Uterus (tissue), 4 donors: ENCODE results near the gene LYRM7. TPM values are rescaled to one million over a fixed set of nuclear protein-coding genes. Genes with fewer than 3 reads are reported as not detected.
"Not testable (repeated sequence)": the region's sequence is repeated elsewhere in the genome, so short reads cannot be mapped to it uniquely, and the experiment has no call there.

Source experiments
- DNase-seq, 2 donors: peaks; one replicate each; pipeline ENCODE4 v3.0.0-alpha.2; 2019 to 2020
- H3K27ac ChIP-seq, 2 donors: fragments of 200-600 bp; sonication (generic); 1 replicate in 1 of 2; 2 replicates in 1 of 2; pipeline ENCODE4 v1.5.1; 2016 to 2018
- H3K27me3 ChIP-seq, 2 donors: fragments of 200-600 bp; sonication (generic); one replicate each; pipeline ENCODE4 v1.5.1; 2018 to 2019; ENCODE audit warnings: control low read depth in 1 of 2
- H3K36me3 ChIP-seq, 2 donors: fragments of 200-600 bp; sonication (generic); one replicate each; pipeline ENCODE4 v1.5.1; 2019; ENCODE audit warnings: control low read depth in 1 of 2
- H3K4me1 ChIP-seq, 2 donors: fragments of 200-600 bp; sonication (generic); one replicate each; pipeline ENCODE4 v1.5.1; 2018 to 2019; ENCODE audit warnings: control low read depth in 1 of 2
- H3K4me3 ChIP-seq, 2 donors: fragments of 200-600 bp; sonication (generic); 1 replicate in 1 of 2; 2 replicates in 1 of 2; pipeline ENCODE4 v1.5.1; 2018 to 2019; ENCODE audit warnings: mild to moderate bottlenecking in 1 of 2
- H3K9me3 ChIP-seq, 2 donors: fragments of 200-600 bp; sonication (generic); one replicate each; pipeline ENCODE4 v1.5.1; 2019; ENCODE audit warnings: control low read depth in 1 of 2
- POLR2A ChIP-seq, 2 donors: fragments of 450-650 bp; IDR thresholded peaks; one replicate each; pipeline ENCODE4 v1.6.1; 2016; ENCODE audit warnings: antibody characterized with exemption in 2 of 2, mild to moderate bottlenecking in 1 of 2, moderate library complexity in 1 of 2
- intact Hi-C: fragments of 100-400 bp; cut with DNase I; formaldehyde crosslinking; loops from one replicate; pipeline ENCODE4 v1.15.1; 2023; ENCODE audit warnings: low total_unique reads
- total RNA-seq, 4 donors: library from RNA; depleted of rRNA in 3 of 4; stranded (reverse); fragments of >200 nt in 3 of 4; gene quantifications; one replicate each; pipeline versions ENCODE4 v1.1.0 to v1.2.4, GENCODE V29; 2014 to 2023
- TF ChIP-seq, protein P1 (sequence below), 4 experiments: fragments of 200-600 bp in 2 of 4; fragments of 450-650 bp in 2 of 4; sonication (generic) in 2 of 4; IDR thresholded peaks; one replicate each; pipeline ENCODE4 v1.5.1; 2016 to 2019; ENCODE audit warnings: antibody characterized with exemption in 4 of 4, mild to moderate bottlenecking in 2 of 4, moderate library complexity in 1 of 4
- donor health status: DM: yes; HTN: yes; CAD: no.

LYRM7 gene
- total RNA-seq, result 10 to 100 TPM in 1 of 4 donors, 1 to 10 TPM in 3; 4.1 to 22.6 (median 7.9) TPM

DNA sequence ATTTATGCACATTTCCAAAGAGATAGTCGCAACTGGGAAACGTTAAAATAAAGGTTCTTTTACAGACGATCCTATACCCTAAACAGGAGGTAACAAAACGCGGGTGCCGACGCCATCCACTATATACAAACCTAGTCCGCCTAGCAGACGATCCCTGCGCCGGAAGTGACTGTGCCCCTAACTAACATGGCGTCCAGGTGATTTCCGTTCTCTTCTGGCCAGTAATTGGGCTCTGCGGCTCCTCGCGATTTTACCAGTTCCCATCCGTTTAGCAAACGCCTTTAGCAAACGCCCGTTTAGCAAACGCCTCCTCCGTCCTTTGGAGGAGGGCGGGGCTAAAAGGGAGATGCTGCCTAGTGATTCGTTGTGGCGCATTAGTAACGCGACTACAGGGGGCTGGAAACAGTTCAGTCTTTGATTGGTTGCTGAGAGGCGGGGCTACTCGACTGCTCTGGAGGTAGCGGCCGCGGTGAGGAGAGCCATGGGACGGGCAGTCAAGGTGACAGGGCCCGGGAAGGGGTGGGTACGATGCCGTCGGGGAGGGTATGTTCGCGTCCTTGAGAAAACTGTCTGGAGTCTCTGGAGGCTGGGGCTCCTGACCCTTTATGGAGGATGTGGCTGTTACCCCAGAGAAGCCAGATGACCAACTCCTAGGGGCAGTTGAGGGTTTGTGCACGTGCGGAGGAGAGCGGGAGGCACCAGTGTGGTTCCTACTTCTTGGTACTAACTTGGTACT is at the start of gene LYRM7:
TSS of gene LYRM7 (plus strand) at position 405 of the 736 bp plus-strand sequence. CDS start at position 482, 77 bp downstream.
- H3K36me3 ChIP-seq, result no peaks in the 10 kb centered on the region
- DNase-seq, result peak; percentile 95 to 98
- H3K9me3 ChIP-seq, result no peaks in the 10 kb centered on the region
- peak; percentile 50 to 81 for TF ChIP-seq POLR2A (IDR thresholded peaks at IDR 0.05)
- TF ChIP-seq, protein P1, sequence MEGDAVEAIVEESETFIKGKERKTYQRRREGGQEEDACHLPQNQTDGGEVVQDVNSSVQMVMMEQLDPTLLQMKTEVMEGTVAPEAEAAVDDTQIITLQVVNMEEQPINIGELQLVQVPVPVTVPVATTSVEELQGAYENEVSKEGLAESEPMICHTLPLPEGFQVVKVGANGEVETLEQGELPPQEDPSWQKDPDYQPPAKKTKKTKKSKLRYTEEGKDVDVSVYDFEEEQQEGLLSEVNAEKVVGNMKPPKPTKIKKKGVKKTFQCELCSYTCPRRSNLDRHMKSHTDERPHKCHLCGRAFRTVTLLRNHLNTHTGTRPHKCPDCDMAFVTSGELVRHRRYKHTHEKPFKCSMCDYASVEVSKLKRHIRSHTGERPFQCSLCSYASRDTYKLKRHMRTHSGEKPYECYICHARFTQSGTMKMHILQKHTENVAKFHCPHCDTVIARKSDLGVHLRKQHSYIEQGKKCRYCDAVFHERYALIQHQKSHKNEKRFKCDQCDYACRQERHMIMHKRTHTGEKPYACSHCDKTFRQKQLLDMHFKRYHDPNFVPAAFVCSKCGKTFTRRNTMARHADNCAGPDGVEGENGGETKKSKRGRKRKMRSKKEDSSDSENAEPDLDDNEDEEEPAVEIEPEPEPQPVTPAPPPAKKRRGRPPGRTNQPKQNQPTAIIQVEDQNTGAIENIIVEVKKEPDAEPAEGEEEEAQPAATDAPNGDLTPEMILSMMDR (IDR thresholded peaks at IDR 0.05), result peak in 1 of 4 experiments; percentile 3
- H3K4me1 ChIP-seq, result no peaks in the 10 kb centered on the region
- intact Hi-C loops, result no loop called here
- peak within 1 kb of the TSS; percentile 78 to 82 for H3K27ac ChIP-seq
- H3K27me3 ChIP-seq, result no peaks in the 10 kb centered on the region
- peak within 1 kb of the TSS; percentile 57 to 70 for H3K4me3 ChIP-seq

DNA sequence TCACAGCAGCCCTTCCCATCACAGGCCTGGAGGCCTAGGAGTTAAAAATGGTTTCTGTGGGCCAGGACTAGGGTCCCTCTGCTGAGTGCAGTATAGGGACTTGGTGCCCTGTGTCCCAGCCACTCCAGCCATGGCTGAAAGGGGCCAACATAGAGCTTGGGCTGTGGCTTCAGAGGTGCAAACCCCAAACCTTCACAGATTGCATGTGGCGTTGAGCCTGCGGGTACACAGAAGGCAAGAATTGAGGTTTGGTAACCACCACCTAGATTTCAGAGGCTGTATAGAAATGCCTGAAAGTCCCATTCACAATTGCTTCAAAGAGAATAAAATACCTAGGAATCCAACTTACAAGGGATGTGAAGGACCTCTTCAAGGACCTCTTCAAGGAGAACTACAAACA is 43.5 kb upstream of the LYRM7 start:
- intact Hi-C loops, H3K9me3 ChIP-seq, H3K4me1 ChIP-seq, H3K4me3 ChIP-seq, H3K27ac ChIP-seq, DNase-seq, H3K27me3 ChIP-seq, H3K36me3 ChIP-seq: not testable (repeated sequence)

DNA sequence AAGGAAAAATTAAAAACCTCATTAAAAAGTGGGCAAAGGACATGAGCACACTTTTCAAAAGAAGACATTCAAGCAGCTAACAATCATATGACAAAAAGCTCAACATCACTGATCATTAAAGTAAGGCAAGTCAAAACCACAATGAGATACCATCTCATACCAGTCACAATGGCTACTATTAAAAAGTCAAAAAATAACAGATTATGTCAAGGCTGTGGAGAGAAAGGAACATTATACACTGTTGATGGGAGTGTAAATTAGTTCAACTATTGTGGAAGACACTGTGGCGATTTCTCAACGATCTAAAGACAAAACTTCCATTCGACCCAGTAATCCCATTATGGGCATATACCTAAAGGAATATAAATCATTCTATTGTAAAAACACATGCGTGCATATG is 41.4 kb upstream of the LYRM7 start:
- no peak for TF ChIP-seq POLR2A (IDR thresholded peaks at IDR 0.05)
- TF ChIP-seq, protein P1 (IDR thresholded peaks at IDR 0.05), result no peak
- intact Hi-C loops, result no loop called here
- Histone ChIP-seq H3K4me1 (no peaks in the 10 kb centered on the region), H3K27ac (no peak overlapping the region), H3K4me3 (no peak overlapping the region), H3K27me3 (no peaks in the 10 kb centered on the region), H3K9me3 (no peaks in the 10 kb centered on the region), H3K36me3 (no peaks in the 10 kb centered on the region)
- DNase-seq, result no peak

DNA sequence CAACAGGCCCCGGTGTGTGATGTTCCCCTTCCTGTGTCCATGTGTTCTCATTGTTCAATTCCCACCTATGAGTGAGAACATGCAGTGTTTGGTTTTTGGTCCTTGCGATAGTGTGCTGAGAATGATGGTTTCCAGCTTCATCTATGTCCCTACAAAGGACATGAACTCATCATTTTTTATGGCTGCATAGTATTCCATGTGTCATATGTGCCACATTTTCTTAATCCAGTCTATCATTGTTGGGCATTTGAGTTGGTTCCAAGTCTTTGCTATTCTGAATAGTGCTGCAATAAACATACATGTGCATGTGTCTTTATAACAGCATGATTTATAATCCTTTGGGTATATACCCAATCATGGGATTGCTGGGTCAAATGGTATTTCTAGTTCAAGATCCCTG is 37.7 kb upstream of the LYRM7 start:
- H3K4me1 ChIP-seq, H3K27ac ChIP-seq, H3K4me3 ChIP-seq, DNase-seq, H3K27me3 ChIP-seq, H3K36me3 ChIP-seq, intact Hi-C loops, H3K9me3 ChIP-seq: not testable (repeated sequence)

DNA sequence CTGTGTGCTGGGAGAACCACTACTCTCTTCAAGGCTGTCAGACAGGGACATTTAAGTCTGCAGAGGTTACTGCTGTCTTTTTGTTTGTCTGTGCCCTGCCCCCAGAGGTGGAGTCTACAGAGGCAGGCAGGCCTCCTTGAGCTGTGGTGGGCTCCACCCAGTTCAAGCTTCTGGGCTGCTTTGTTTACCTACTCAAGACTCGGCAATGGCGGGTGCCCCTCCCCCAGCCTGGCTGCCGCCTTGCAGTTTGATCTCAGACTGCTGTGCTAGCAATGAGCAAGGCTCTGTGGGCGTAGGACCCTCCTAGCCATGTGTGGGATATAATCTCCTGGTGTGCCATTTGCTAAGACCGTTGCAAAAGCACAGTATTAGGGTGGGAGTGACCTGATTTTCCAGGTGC is 32.3 kb upstream of the LYRM7 start:
- intact Hi-C loops, H3K27ac ChIP-seq, DNase-seq, H3K27me3 ChIP-seq, H3K36me3 ChIP-seq, H3K4me3 ChIP-seq, H3K9me3 ChIP-seq, H3K4me1 ChIP-seq: not testable (repeated sequence)

DNA sequence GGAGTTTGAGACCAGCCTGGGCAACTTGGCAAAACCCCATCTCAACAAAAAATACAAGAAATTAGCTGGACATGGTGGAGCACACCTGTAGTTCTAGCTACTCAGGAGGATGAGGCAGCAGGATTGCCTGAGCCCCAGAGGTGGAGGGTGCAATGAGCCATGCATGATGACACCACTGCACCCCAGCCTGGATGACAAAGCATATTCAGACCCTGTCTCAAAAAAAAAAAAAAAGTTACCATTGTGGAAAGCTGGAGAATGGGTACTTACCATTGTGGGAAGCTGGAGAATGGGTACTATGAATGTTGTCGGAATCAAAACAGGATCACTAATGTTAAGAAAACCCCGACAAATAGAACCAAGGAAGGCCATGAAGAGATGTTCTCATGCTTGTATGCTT is 31.4 kb upstream of the LYRM7 start:
- no peak for TF ChIP-seq POLR2A (IDR thresholded peaks at IDR 0.05)
- TF ChIP-seq, protein P1 (IDR thresholded peaks at IDR 0.05), result no peak
- no peak for DNase-seq
- H3K4me1 ChIP-seq, result no peaks in the 10 kb centered on the region
- no peak overlapping the region for H3K27ac ChIP-seq
- H3K9me3 ChIP-seq, result no peaks in the 10 kb centered on the region
- no peaks in the 10 kb centered on the region for H3K36me3 ChIP-seq
- intact Hi-C loops, result no loop called here
- H3K27me3 ChIP-seq, result no peaks in the 10 kb centered on the region
- no peak overlapping the region for H3K4me3 ChIP-seq
